Measurements from ENCODE around the gene XIAP.
A peak's percentile ranks its signal among the peaks of the same experiment; 100 is the strongest.
"Not testable (repeated sequence)": the region's sequence is repeated elsewhere in the genome, so short reads cannot be mapped to it uniquely, and the experiment has no call there.

The XIAP gene

DNA sequence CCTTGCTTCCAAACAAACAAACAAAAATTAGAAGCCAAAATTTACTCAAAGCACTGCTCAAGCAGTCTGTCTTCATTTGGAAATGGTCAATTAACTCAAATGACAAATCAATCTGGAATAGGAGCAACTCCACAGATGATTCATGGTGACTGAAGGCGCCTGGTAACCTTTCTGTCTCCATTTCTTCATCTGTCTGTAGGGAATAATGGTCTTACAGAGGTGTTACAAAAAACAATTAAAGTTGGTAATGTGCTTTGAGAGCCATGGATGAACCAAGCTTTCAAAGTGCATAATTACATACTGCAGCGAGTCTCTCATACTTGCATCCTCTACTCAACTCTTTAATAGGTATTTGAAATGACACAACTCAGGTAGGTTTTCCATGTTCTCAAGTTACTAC lies 63.4 kb downstream of the XIAP start:
- no peak overlapping the region for H3K27ac ChIP-seq (replicated peaks)
- no peak overlapping the region for H3K4me3 ChIP-seq (replicated peaks; ENCODE audit: insufficient read depth, low read length)
- H3K27me3 ChIP-seq (ENCODE audit: insufficient read depth, poor library complexity, severe bottlenecking): no peaks in the 10 kb centered on the region
- TF ChIP-seq SPI1 (IDR thresholded peaks at IDR 0.05; ENCODE audit: borderline replicate concordance, low read depth) (no peak), GABPA (IDR thresholded peaks at IDR 0.05; ENCODE audit: low read depth) (no peak), POLR2AphosphoS5 (IDR thresholded peaks at IDR 0.05; ENCODE audit: low read depth) (no peak)
- TF ChIP-seq, protein P1, sequence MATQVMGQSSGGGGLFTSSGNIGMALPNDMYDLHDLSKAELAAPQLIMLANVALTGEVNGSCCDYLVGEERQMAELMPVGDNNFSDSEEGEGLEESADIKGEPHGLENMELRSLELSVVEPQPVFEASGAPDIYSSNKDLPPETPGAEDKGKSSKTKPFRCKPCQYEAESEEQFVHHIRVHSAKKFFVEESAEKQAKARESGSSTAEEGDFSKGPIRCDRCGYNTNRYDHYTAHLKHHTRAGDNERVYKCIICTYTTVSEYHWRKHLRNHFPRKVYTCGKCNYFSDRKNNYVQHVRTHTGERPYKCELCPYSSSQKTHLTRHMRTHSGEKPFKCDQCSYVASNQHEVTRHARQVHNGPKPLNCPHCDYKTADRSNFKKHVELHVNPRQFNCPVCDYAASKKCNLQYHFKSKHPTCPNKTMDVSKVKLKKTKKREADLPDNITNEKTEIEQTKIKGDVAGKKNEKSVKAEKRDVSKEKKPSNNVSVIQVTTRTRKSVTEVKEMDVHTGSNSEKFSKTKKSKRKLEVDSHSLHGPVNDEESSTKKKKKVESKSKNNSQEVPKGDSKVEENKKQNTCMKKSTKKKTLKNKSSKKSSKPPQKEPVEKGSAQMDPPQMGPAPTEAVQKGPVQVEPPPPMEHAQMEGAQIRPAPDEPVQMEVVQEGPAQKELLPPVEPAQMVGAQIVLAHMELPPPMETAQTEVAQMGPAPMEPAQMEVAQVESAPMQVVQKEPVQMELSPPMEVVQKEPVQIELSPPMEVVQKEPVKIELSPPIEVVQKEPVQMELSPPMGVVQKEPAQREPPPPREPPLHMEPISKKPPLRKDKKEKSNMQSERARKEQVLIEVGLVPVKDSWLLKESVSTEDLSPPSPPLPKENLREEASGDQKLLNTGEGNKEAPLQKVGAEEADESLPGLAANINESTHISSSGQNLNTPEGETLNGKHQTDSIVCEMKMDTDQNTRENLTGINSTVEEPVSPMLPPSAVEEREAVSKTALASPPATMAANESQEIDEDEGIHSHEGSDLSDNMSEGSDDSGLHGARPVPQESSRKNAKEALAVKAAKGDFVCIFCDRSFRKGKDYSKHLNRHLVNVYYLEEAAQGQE (IDR thresholded peaks at IDR 0.05; ENCODE audit: insufficient replicate concordance, low read depth): no peak
- TF ChIP-seq, protein P2, sequence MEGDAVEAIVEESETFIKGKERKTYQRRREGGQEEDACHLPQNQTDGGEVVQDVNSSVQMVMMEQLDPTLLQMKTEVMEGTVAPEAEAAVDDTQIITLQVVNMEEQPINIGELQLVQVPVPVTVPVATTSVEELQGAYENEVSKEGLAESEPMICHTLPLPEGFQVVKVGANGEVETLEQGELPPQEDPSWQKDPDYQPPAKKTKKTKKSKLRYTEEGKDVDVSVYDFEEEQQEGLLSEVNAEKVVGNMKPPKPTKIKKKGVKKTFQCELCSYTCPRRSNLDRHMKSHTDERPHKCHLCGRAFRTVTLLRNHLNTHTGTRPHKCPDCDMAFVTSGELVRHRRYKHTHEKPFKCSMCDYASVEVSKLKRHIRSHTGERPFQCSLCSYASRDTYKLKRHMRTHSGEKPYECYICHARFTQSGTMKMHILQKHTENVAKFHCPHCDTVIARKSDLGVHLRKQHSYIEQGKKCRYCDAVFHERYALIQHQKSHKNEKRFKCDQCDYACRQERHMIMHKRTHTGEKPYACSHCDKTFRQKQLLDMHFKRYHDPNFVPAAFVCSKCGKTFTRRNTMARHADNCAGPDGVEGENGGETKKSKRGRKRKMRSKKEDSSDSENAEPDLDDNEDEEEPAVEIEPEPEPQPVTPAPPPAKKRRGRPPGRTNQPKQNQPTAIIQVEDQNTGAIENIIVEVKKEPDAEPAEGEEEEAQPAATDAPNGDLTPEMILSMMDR (IDR thresholded peaks at IDR 0.05; ENCODE audit: insufficient read depth, low read length): no peak
- no peak for DNase-seq (ENCODE audit: low read depth in 1 of 2, low spot score in 1 of 2)

DNA sequence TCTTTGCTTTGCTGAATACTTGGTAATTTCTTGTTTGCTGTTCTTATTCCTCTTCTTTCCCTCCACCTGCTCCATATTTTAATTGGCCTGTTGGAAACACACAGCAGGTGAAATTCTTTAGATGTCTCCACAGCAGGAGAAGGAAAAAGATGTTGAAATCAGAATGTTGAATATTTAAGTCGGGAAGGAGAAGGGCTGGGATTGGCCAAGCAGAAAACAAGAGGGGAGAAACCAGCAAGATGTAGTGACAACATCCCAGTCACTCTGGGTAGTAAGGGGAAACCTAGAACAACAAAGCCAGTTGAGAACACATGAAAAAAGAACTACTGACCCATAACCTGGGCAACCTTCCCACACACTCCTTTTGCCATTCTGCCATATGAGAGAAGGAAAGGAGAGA lies 64.3 kb downstream of the XIAP start:
- Histone ChIP-seq H3K27me3 (ENCODE audit: insufficient read depth, poor library complexity, severe bottlenecking) (no peaks in the 10 kb centered on the region), H3K27ac (replicated peaks) (no peak overlapping the region), H3K4me3 (replicated peaks; ENCODE audit: insufficient read depth, low read length) (no peak overlapping the region)
- TF ChIP-seq, protein P2 (IDR thresholded peaks at IDR 0.05; ENCODE audit: insufficient read depth, low read length): no peak
- no peak for TF ChIP-seq SPI1 (IDR thresholded peaks at IDR 0.05; ENCODE audit: borderline replicate concordance, low read depth)
- TF ChIP-seq POLR2AphosphoS5 (IDR thresholded peaks at IDR 0.05; ENCODE audit: low read depth): no peak
- no peak for TF ChIP-seq GABPA (IDR thresholded peaks at IDR 0.05; ENCODE audit: low read depth)
- TF ChIP-seq, protein P1 (IDR thresholded peaks at IDR 0.05; ENCODE audit: insufficient replicate concordance, low read depth): no peak
- no peak for DNase-seq (ENCODE audit: low read depth in 1 of 2, low spot score in 1 of 2)

DNA sequence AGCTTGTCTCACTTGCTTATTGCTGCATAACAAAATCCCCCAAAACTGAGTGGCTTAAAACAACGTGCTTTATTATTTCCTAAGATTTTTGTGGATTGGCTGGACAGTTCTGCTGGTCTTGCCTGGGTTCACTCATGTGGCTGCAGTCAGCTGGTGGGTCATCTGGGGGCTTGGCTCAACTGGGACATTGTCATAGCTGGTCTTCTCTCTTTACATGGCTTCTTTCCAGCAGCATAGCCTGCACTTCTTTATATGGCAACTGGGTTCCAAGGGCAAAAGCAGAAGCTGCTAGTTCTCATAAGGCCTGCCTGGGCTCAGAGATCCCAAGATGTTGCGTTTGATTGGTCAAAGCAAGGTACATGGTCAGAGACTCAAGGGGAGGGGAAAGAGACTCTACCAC lies 68.0 kb downstream of the XIAP start:
- no peak for TF ChIP-seq GABPA (IDR thresholded peaks at IDR 0.05; ENCODE audit: low read depth)
- TF ChIP-seq SPI1 (IDR thresholded peaks at IDR 0.05; ENCODE audit: borderline replicate concordance, low read depth): no peak
- TF ChIP-seq, protein P1 (IDR thresholded peaks at IDR 0.05; ENCODE audit: insufficient replicate concordance, low read depth): no peak
- TF ChIP-seq, protein P2 (IDR thresholded peaks at IDR 0.05; ENCODE audit: insufficient read depth, low read length): no peak
- TF ChIP-seq POLR2AphosphoS5 (IDR thresholded peaks at IDR 0.05; ENCODE audit: low read depth): no peak
- Histone ChIP-seq H3K27ac (replicated peaks) (no peak overlapping the region), H3K4me3 (replicated peaks; ENCODE audit: insufficient read depth, low read length) (no peak overlapping the region), H3K27me3 (ENCODE audit: insufficient read depth, poor library complexity, severe bottlenecking) (no peaks in the 10 kb centered on the region)
- DNase-seq (ENCODE audit: low read depth in 1 of 2, low spot score in 1 of 2): peak in 1 of 2 experiments; percentile 11

DNA sequence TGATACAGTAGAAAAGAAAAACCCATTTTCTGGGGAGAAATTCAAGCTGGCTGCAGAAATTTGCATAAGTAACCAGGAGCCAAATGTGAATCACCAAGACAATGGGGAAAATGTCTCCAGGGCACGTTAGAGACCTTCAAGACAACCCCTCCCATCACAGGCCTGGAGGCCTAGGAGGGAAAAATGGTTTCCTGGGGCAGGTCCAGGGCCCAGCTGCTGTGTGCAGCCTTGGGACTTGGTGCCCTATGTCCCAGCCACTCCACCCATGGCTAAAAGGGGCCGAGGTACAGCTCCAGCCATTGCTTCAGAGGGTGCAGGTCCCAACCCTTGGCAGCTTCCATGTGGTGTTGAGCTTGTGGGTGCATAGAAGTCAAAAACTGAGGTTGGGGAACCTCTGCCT lies 72.2 kb downstream of the XIAP start:
- DNase-seq (ENCODE audit: low read depth in 1 of 2, low spot score in 1 of 2); H3K4me3 ChIP-seq (replicated peaks; ENCODE audit: insufficient read depth, low read length); H3K27ac ChIP-seq (replicated peaks); H3K27me3 ChIP-seq (ENCODE audit: insufficient read depth, poor library complexity, severe bottlenecking): not testable (repeated sequence)
